NCI-H1048 (cell line): Measurements from ENCODE around the gene FRYL.
"Not testable (repeated sequence)": the region's sequence is repeated elsewhere in the genome, so short reads cannot be mapped to it uniquely, and the experiment has no call there.

ENCODE experiments used
- DNase-seq: peaks from one replicate; lab custom pipeline; 2025; lab: John Stamatoyannopoulos, UW

Gene FRYL

GRCh38 chr4:48779998-48780864, at the start of gene FRYL:
FRYL (minus strand) TSS chr4:48780279; CDS start chr4:48634410, 145,869 bp downstream.
- peak; percentile 98 for DNase-seq

- DNase-seq, result no peak
Observed at GRCh38 chr4:48827622-48828021, 47.5 kb upstream of the FRYL start.

GRCh38 chr4:48821431-48821830, 41.4 kb upstream of the FRYL start:
- not testable (repeated sequence) for DNase-seq

- no peak for DNase-seq
Observed at GRCh38 chr4:48816971-48817370, 36.9 kb upstream of the FRYL start.

GRCh38 chr4:48816297-48816696, 36.2 kb upstream of the FRYL start:
- not testable (repeated sequence) for DNase-seq

GRCh38 chr4:48815483-48815882, 35.4 kb upstream of the FRYL start:
- no peak for DNase-seq

GRCh38 chr4:48813964-48814363, 33.9 kb upstream of the FRYL start:
- no peak for DNase-seq

- DNase-seq, result no peak
Observed at GRCh38 chr4:48812866-48813265, 32.8 kb upstream of the FRYL start.

GRCh38 chr4:48804584-48805301, 24.7 kb upstream of the FRYL start:
- no peak for DNase-seq

- DNase-seq, result no peak
Observed at GRCh38 chr4:48801016-48801715, 21.1 kb upstream of the FRYL start.

- DNase-seq, result not testable (repeated sequence)
Observed at GRCh38 chr4:48800155-48800554, 20.1 kb upstream of the FRYL start.

- DNase-seq, result no peak
Observed at GRCh38 chr4:48799157-48799556, 19.1 kb upstream of the FRYL start.

- no peak for DNase-seq
Observed at GRCh38 chr4:48798117-48798516, 18.0 kb upstream of the FRYL start.

GRCh38 chr4:48796927-48797679, 17.0 kb upstream of the FRYL start:
- DNase-seq, result no peak

- peak; percentile 55 for DNase-seq
Observed at GRCh38 chr4:48796191-48796926, 16.3 kb upstream of the FRYL start.

- DNase-seq, result no peak
Observed at GRCh38 chr4:48795108-48795507, 15.0 kb upstream of the FRYL start.

GRCh38 chr4:48792348-48793006, 12.4 kb upstream of the FRYL start:
- DNase-seq, result no peak

GRCh38 chr4:48791313-48791712, 11.2 kb upstream of the FRYL start:
- no peak for DNase-seq

- DNase-seq, result no peak
Observed at GRCh38 chr4:48790561-48790960, 10.5 kb upstream of the FRYL start.

- no peak for DNase-seq
Observed at GRCh38 chr4:48787056-48787455, 7.0 kb upstream of the FRYL start.

- no peak for DNase-seq
Observed at GRCh38 chr4:48786549-48786948, 6.5 kb upstream of the FRYL start.
